HCT116 (cell line): ENCODE results near the gene FOXO6. TPM values are rescaled to one million over a fixed set of nuclear protein-coding genes. Genes with fewer than 3 reads are reported as not detected.

ENCODE experiments used
- ATAC-seq: fragments of 200-7000 bp; cut with Tn5 transposase; 2 replicates; pipeline ENCODE4 v1.9.1; 2020; ENCODE audit warnings: mild to moderate bottlenecking, moderate library complexity
- BruUV-seq: library from RNA; stranded (reverse); fragments of 400-500 nt; replicated peaks from 2 replicates; lab custom pipeline; 2021; lab: Mats Ljungman, UMichigan
- CTCF ChIA-PET: fragments of 300-600 bp; sonication (Branson Sonifier 250); formaldehyde crosslinking; loops from one replicate; lab custom pipeline; 2021; ENCODE audit warnings: antibody characterized with exemption; lab: Charles Lee
- POLR2A ChIA-PET: fragments of 300-600, 350-600 bp; sonication (Branson Sonifier 250); formaldehyde crosslinking; loops from one replicate; lab custom pipeline; 2021; ENCODE audit warnings: antibody characterized with exemption; lab: Charles Lee
- RAD21 ChIA-PET, 2 experiments: fragments of 300-600 bp; sonication (Branson Sonifier 250); formaldehyde crosslinking; loops; one replicate each; lab custom pipeline; 2023; ENCODE audit warnings: low total read pairs in 2 of 2; ENCODE audit not compliant: uncharacterized antibody in 2 of 2, unreplicated experiment in 2 of 2, low non-redundant PET in 1 of 2; lab: Charles Lee
- DNase-seq: peaks from one replicate; pipeline ENCODE4 v3.0.0-alpha.2; 2010; ENCODE audit warnings: low read depth, low spot score
- H2AFZ ChIP-seq: fragments of 200-600 bp; shearing (Covaris generic), sonication (generic); 2 replicates; pipeline ENCODE4 v1.6.1; 2017; ENCODE audit warnings: low read depth, mixed run types, mixed read lengths, antibody characterized with exemption, low read length; ENCODE audit not compliant: poor library complexity, severe bottlenecking
- H3K27ac ChIP-seq: 2 replicates; pipeline ENCODE4 v1.5.1; 2012; ENCODE audit warnings: low read depth, low read length
- H3K27me3 ChIP-seq: fragments of 200-600 bp; sonication (generic); 2 replicates; pipeline ENCODE4 v1.6.1; 2016; ENCODE audit warnings: mixed run types, low read length, mixed read lengths; ENCODE audit not compliant: insufficient read depth
- H3K36me3 ChIP-seq, 2 experiments: fragments of 200-500 bp in 1 of 2; fragments of 200-600 bp in 1 of 2; sonication (Bioruptor generic) in 1 of 2; sonication (generic) in 1 of 2; 2 replicates each; pipeline versions ENCODE4 v1.5.1 to v1.6.1; 2014 to 2016; ENCODE audit warnings: low read length in 2 of 2, inconsistent platforms in 1 of 2, mixed read lengths in 1 of 2, mixed run types in 1 of 2; ENCODE audit not compliant: insufficient read depth in 2 of 2, control insufficient read depth in 1 of 2
- H3K4me1 ChIP-seq, 2 experiments: fragments of 200-600 bp in 1 of 2; sonication (generic) in 1 of 2; 2 replicates each; pipeline versions ENCODE4 v1.5.1 to v1.6.1; 2012 to 2017; ENCODE audit warnings: low read length in 2 of 2, inconsistent platforms in 1 of 2, mild to moderate bottlenecking in 1 of 2, mixed read lengths in 1 of 2, mixed run types in 1 of 2, moderate library complexity in 1 of 2; ENCODE audit not compliant: insufficient read depth in 2 of 2, control insufficient read depth in 1 of 2
- H3K4me2 ChIP-seq: fragments of 200-600 bp; sonication (generic); 2 replicates; pipeline ENCODE4 v1.6.1; 2017; ENCODE audit warnings: mixed run types, low read length, mixed read lengths
- H3K4me3 ChIP-seq, 2 experiments: fragments of 200-600 bp in 1 of 2; sonication (generic) in 1 of 2; replicated peaks in 1 of 2; 2 replicates each; pipeline ENCODE4 v1.5.1; 2011 to 2016; ENCODE audit warnings: low read length in 2 of 2, control low read depth in 1 of 2, low read depth in 1 of 2, mild to moderate bottlenecking in 1 of 2, mixed read lengths in 1 of 2, mixed run types in 1 of 2
- H3K79me2 ChIP-seq: fragments of 200-600 bp; sonication (generic); 2 replicates; pipeline ENCODE4 v1.6.1; 2017; ENCODE audit warnings: mild to moderate bottlenecking, mixed run types, low read length, moderate library complexity, mixed read lengths; ENCODE audit not compliant: insufficient read depth
- H3K9ac ChIP-seq: fragments of 200-600 bp; sonication (generic); 2 replicates; pipeline ENCODE4 v1.6.1; 2016; ENCODE audit warnings: low read length, mixed read lengths
- H3K9me2 ChIP-seq: fragments of 200-600 bp; sonication (generic), shearing (Covaris generic); 2 replicates; pipeline ENCODE4 v1.6.1; 2017; ENCODE audit warnings: mixed run types, mild to moderate bottlenecking, moderate library complexity; ENCODE audit not compliant: insufficient read depth
- H3K9me3 ChIP-seq, 2 experiments: fragments of 200-500 bp in 1 of 2; fragments of 200-600 bp in 1 of 2; sonication (Bioruptor generic) in 1 of 2; sonication (generic) in 1 of 2; 2 replicates each; pipeline ENCODE4 v1.6.1; 2014 to 2017; ENCODE audit warnings: low read length in 2 of 2, mixed read lengths in 2 of 2, inconsistent platforms in 1 of 2, low read depth in 1 of 2, mild to moderate bottlenecking in 1 of 2, mixed run types in 1 of 2, moderate library complexity in 1 of 2; ENCODE audit not compliant: control insufficient read depth in 1 of 2, insufficient read depth in 1 of 2
- H4K20me1 ChIP-seq: fragments of 200-600 bp; sonication (generic), shearing (Covaris generic); 2 replicates; pipeline ENCODE4 v1.6.1; 2017; ENCODE audit warnings: mixed run types, mild to moderate bottlenecking, moderate library complexity; ENCODE audit not compliant: insufficient read depth
- CBX3 ChIP-seq: IDR thresholded peaks from 2 replicates; pipeline ENCODE4 v1.6.1; 2012; ENCODE audit warnings: low read depth
- POLR2A ChIP-seq: IDR thresholded peaks from 2 replicates; pipeline ENCODE4 v1.7.0; 2011; ENCODE audit warnings: borderline replicate concordance; ENCODE audit not compliant: insufficient read depth, insufficient read length; ENCODE audit errors: extremely low read depth
- POLR2AphosphoS5 ChIP-seq: IDR thresholded peaks from 2 replicates; pipeline ENCODE4 v1.6.1; 2011; ENCODE audit warnings: mild to moderate bottlenecking, low read depth, low read length, moderate library complexity
- REST ChIP-seq: IDR thresholded peaks from 2 replicates; pipeline ENCODE4 v1.6.1; 2012; ENCODE audit warnings: low read depth
- SIN3A ChIP-seq: IDR thresholded peaks from 2 replicates; pipeline ENCODE4 v1.6.1; 2012; ENCODE audit warnings: low read depth
- SP1 ChIP-seq: IDR thresholded peaks from 2 replicates; pipeline ENCODE4 v1.6.1; 2012; ENCODE audit warnings: low read depth
- YY1 ChIP-seq: IDR thresholded peaks from 2 replicates; pipeline ENCODE4 v1.6.1; 2011; ENCODE audit warnings: low read length, low read depth, moderate library complexity, mild to moderate bottlenecking; ENCODE audit not compliant: insufficient replicate concordance; ENCODE audit errors: extremely low read depth
- ZFX ChIP-seq: fragments of 450-650 bp; IDR thresholded peaks from 2 replicates; pipeline ENCODE4 v1.6.1; 2017
- intact Hi-C: fragments of 100-400 bp; cut with micrococcal nuclease; formaldehyde crosslinking; loops from 2 replicates; pipeline ENCODE4 v1.10.0; 2022
- total RNA-seq: library from RNA; stranded (reverse); gene quantifications from one replicate; pipeline ENCODE4 v1.2.1, GENCODE V29; 2021; ENCODE audit not compliant: unreplicated experiment
- TF ChIP-seq, protein P1 (sequence below): IDR thresholded peaks from 2 replicates; pipeline ENCODE4 v1.6.1; 2012
- TF ChIP-seq, protein P2 (sequence below), 3 experiments: fragments of 200-600 bp in 1 of 3; sonication (generic) in 1 of 3; IDR thresholded peaks in 2 of 3; conservative IDR thresholded peaks in 1 of 3; 2 replicates each; pipeline ENCODE4 v1.5.1; 2012 to 2017; ENCODE audit warnings: low read depth in 2 of 3, low read length in 2 of 3, antibody characterized with exemption in 1 of 3, borderline replicate concordance in 1 of 3, control low read depth in 1 of 3, mild to moderate bottlenecking in 1 of 3, mixed read lengths in 1 of 3, mixed run types in 1 of 3, moderate library complexity in 1 of 3; ENCODE audit not compliant: insufficient read depth in 1 of 3

Gene FOXO6
- total RNA-seq, 1 experiment from 2014 or later, result 7.0 TPM

DNA sequence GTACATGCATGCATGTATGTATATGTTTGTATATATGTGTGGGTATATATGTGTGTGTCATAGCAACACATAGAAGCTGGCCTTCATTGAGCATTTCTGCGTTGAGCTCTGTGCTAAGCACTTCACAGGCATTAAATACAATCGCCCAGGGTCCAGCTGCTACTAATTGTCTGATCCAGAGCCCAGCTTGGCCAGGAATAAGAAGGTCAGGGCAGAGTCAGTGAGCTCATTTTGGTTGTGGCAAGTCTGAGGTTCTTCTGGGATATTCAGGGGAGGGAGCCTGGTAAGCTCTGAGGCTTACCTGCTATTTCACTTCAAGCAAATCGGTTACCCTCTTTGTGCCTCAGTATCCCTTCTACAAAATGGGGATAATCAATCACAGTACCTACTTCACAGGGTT is 59.6 kb downstream of the FOXO6 start:
- no peaks in the 10 kb centered on the region for H3K9me3 ChIP-seq
- ChIA-PET RAD21 (interaction anchor here in 1 of 2 experiments (2.3 kb wide), 1 partner anchor 98 kb away, joined by 7 read pairs; no protein-coding TSS in a partner anchor), POLR2A (no interaction called here)
- no peak overlapping the region for H3K4me2 ChIP-seq
- no peaks in the 10 kb centered on the region for H3K27me3 ChIP-seq
- H3K27ac ChIP-seq, result no peak overlapping the region
- no TSS peak for BruUV-seq
- H4K20me1 ChIP-seq, result no peaks in the 10 kb centered on the region
- no peak overlapping the region for H3K9ac ChIP-seq
- ATAC-seq, result no peak
- H3K36me3 ChIP-seq, result no peaks in the 10 kb centered on the region
- H2AFZ ChIP-seq, result no peak overlapping the region
- TF ChIP-seq SIN3A (no peak), POLR2AphosphoS5 (no peak), ZFX (no peak), POLR2A (no peak), REST (no peak), YY1 (no peak), SP1 (no peak), CBX3 (no peak)
- TF ChIP-seq, protein P1, sequence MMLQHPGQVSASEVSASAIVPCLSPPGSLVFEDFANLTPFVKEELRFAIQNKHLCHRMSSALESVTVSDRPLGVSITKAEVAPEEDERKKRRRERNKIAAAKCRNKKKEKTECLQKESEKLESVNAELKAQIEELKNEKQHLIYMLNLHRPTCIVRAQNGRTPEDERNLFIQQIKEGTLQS, result no peak
- TF ChIP-seq, protein P2, sequence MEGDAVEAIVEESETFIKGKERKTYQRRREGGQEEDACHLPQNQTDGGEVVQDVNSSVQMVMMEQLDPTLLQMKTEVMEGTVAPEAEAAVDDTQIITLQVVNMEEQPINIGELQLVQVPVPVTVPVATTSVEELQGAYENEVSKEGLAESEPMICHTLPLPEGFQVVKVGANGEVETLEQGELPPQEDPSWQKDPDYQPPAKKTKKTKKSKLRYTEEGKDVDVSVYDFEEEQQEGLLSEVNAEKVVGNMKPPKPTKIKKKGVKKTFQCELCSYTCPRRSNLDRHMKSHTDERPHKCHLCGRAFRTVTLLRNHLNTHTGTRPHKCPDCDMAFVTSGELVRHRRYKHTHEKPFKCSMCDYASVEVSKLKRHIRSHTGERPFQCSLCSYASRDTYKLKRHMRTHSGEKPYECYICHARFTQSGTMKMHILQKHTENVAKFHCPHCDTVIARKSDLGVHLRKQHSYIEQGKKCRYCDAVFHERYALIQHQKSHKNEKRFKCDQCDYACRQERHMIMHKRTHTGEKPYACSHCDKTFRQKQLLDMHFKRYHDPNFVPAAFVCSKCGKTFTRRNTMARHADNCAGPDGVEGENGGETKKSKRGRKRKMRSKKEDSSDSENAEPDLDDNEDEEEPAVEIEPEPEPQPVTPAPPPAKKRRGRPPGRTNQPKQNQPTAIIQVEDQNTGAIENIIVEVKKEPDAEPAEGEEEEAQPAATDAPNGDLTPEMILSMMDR (IDR thresholded peaks at IDR 0.05 in 2 of 3, conservative IDR thresholded peaks at IDR 0.05 in 1 of 3; ENCODE audit: borderline replicate concordance in 1 of 3, insufficient read depth in 1 of 3, low read depth in 2 of 3, low read length in 2 of 3), result no peak
- TF ChIP-seq, all 23 proteins: peak for 0
- Histone ChIP-seq H3K4me3 (no peak overlapping the region), H3K9me2 (no peaks in the 10 kb centered on the region), H3K79me2 (no peaks in the 10 kb centered on the region), H3K4me1 (peaks cover 18 to 44% of the 10 kb centered on the region in 2 experiments; a peak in 3 of 4 replicates)
- intact Hi-C loops, result no loop called here
- CTCF ChIA-PET, result interaction anchor here (0.9 to 4.5 kb wide), 4 partner anchors 10 to 98 kb away, joined by 3 to 53 read pairs (median 5); partner anchors contain the start of gene FOXO6
- no peak for DNase-seq
